ENCODE results near the gene SLC12A7. TPM values are rescaled to one million over a fixed set of nuclear protein-coding genes. Genes with fewer than 3 reads are reported as not detected.

SLC12A7 gene
- total RNA-seq, 2 donors from 2014 or later = 27.6 to 138 TPM

- DNase-seq (ENCODE audit: low spot score) = no peak
Observed at GRCh38 chr5:1033178-1033577, 78.7 kb downstream of the SLC12A7 start.

DNA sequence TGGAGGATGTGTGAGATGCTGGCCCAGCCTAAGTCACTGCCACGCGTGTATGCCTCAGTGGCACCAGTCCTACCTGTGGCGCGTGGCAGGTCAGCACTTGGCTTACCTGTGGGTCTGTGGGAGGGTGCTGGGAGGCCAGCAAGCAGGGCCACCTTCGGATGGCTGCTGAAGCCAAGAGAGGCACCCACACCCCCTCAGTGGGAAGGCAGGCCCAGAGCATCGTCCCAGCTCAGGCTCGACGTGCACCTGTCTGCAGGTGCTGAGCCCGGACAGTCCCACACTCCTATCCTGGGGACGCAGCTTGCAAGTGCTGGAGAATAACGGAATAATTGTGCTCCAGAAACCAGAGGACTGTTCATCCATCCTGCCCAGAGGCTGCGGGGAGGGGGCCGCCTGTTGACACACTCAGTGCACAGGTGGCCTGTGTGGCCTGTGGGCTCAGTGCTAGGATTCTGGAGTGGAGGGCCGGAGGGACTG, 79.3 kb downstream of the SLC12A7 start:
- Histone ChIP-seq H3K9me3 (no peaks in the 10 kb centered on the region), H3K27me3 (replicated peaks; ENCODE audit: insufficient read depth) (peaks cover 4% of the 10 kb centered on the region), H3K36me3 (no peaks in the 10 kb centered on the region), H3K27ac (no peak overlapping the region), H3K4me1 (replicated peaks) (no peaks in the 10 kb centered on the region), H3K4me3 (no peak overlapping the region)
- no peak for DNase-seq (ENCODE audit: low spot score)
- WGBS = 95% methylated on average over 14 of the region's 14 CpGs
- TF ChIP-seq POLR2AphosphoS5 (IDR thresholded peaks at IDR 0.05) = no peak
- TF ChIP-seq, protein P1, sequence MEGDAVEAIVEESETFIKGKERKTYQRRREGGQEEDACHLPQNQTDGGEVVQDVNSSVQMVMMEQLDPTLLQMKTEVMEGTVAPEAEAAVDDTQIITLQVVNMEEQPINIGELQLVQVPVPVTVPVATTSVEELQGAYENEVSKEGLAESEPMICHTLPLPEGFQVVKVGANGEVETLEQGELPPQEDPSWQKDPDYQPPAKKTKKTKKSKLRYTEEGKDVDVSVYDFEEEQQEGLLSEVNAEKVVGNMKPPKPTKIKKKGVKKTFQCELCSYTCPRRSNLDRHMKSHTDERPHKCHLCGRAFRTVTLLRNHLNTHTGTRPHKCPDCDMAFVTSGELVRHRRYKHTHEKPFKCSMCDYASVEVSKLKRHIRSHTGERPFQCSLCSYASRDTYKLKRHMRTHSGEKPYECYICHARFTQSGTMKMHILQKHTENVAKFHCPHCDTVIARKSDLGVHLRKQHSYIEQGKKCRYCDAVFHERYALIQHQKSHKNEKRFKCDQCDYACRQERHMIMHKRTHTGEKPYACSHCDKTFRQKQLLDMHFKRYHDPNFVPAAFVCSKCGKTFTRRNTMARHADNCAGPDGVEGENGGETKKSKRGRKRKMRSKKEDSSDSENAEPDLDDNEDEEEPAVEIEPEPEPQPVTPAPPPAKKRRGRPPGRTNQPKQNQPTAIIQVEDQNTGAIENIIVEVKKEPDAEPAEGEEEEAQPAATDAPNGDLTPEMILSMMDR (IDR thresholded peaks at IDR 0.05) = no peak
- TF ChIP-seq POLR2A (IDR thresholded peaks at IDR 0.05) = no peak
- intact Hi-C loops (cut with DNase I) = no loop called here

More at GRCh38 chr5:1033178-1033577, 78.7 kb downstream of the SLC12A7 start:
- Histone ChIP-seq H3K27me3 (replicated peaks; ENCODE audit: insufficient read depth) (peaks cover 4% of the 10 kb centered on the region), H3K4me3 (no peak overlapping the region), H3K36me3 (no peaks in the 10 kb centered on the region), H3K4me1 (replicated peaks) (no peaks in the 10 kb centered on the region), H3K9me3 (no peaks in the 10 kb centered on the region), H3K27ac (no peak overlapping the region)
- TF ChIP-seq POLR2A (IDR thresholded peaks at IDR 0.05) (no peak), POLR2AphosphoS5 (IDR thresholded peaks at IDR 0.05) (no peak)
- TF ChIP-seq, protein P1 (IDR thresholded peaks at IDR 0.05) = no peak
- intact Hi-C loops (cut with DNase I) = no loop called here
- 95% methylated on average over 24 of the region's 26 CpGs for WGBS

DNA sequence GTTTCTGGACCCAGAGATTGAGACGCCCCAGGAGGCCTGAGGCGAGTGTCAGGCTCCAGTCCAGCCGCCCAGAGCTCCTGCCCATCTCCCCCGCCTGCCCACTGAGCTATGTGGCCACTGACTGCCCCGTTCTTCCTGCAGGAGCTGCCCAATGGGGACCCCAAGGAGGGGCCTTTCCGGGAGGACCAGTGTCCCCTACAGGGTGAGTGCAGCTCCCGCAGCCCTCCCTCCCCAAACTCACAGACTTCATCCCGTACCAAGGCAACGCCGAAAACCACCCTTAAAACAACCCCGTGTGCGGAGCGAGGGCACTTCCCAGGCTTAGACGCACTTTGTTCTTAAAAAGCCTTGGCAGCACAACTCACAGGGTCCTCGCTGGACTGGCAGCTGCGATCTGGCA, 79.9 kb downstream of the SLC12A7 start:
- no peak overlapping the region for H3K27ac ChIP-seq
- no peak overlapping the region for H3K4me3 ChIP-seq
- no peaks in the 10 kb centered on the region for H3K4me1 ChIP-seq (replicated peaks)
- TF ChIP-seq POLR2AphosphoS5 (IDR thresholded peaks at IDR 0.05) (no peak), POLR2A (IDR thresholded peaks at IDR 0.05) (no peak)
- TF ChIP-seq, protein P1 (IDR thresholded peaks at IDR 0.05) = no peak
- no peaks in the 10 kb centered on the region for H3K9me3 ChIP-seq
- no peaks in the 10 kb centered on the region for H3K36me3 ChIP-seq
- H3K27me3 ChIP-seq (replicated peaks; ENCODE audit: insufficient read depth) = peaks cover 4% of the 10 kb centered on the region
- WGBS = 93% methylated on average over 16 of the region's 16 CpGs
- no peak for DNase-seq (ENCODE audit: low spot score)
- intact Hi-C loops (cut with DNase I) = no loop called here

GRCh38 chr5:1031306-1031959, 80.4 kb downstream of the SLC12A7 start:
- WGBS = 94% methylated on average over 19 of the region's 19 CpGs
- H3K4me1 ChIP-seq (replicated peaks) = no peaks in the 10 kb centered on the region
- TF ChIP-seq POLR2A (IDR thresholded peaks at IDR 0.05) (no peak), POLR2AphosphoS5 (IDR thresholded peaks at IDR 0.05) (no peak)
- TF ChIP-seq, protein P1 (IDR thresholded peaks at IDR 0.05) = no peak
- DNase-seq (ENCODE audit: low spot score) = no peak
- H3K9me3 ChIP-seq = no peaks in the 10 kb centered on the region
- H3K4me3 ChIP-seq = no peak overlapping the region
- H3K36me3 ChIP-seq = no peaks in the 10 kb centered on the region
- peaks cover 4% of the 10 kb centered on the region for H3K27me3 ChIP-seq (replicated peaks; ENCODE audit: insufficient read depth)
- intact Hi-C loops (cut with DNase I) = no loop called here
- H3K27ac ChIP-seq = no peak overlapping the region

DNA sequence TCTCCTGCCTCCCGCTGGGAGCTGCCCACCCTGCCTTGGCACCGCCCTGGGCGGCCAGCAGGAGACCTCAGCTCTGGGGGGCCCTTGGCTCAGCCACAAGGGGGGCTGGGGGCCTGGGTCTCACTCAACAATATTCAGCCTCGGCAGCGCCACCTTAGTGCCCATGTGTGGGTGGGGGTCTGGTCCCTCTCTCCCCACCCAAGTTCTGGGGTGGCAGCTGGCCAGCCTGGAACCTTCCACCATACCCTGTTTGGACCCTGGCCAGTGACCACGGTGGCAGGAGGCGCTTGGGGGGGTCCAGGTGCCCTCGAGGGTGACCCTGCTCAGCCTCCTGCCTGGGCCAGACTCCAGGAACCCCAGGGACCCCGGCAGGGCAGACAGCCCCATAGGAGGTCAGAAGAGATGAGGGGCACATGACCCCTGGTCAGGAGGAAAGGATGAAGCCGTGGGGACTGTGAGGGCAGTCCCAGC, 81.0 kb downstream of the SLC12A7 start:
- no peak overlapping the region for H3K4me3 ChIP-seq
- no peaks in the 10 kb centered on the region for H3K36me3 ChIP-seq
- H3K27me3 ChIP-seq (replicated peaks; ENCODE audit: insufficient read depth) = peaks cover 4% of the 10 kb centered on the region
- TF ChIP-seq POLR2A (IDR thresholded peaks at IDR 0.05) = no peak
- TF ChIP-seq, protein P1 (IDR thresholded peaks at IDR 0.05) = no peak
- no peak for TF ChIP-seq POLR2AphosphoS5 (IDR thresholded peaks at IDR 0.05)
- no peak for DNase-seq (ENCODE audit: low spot score)
- 81% methylated on average over 9 of the region's 10 CpGs for WGBS
- intact Hi-C loops (cut with DNase I) = no loop called here
- H3K4me1 ChIP-seq (replicated peaks) = no peaks in the 10 kb centered on the region
- H3K9me3 ChIP-seq = no peaks in the 10 kb centered on the region
- no peak overlapping the region for H3K27ac ChIP-seq
